ENCODE measurements around the gene KRTAP3-3. TPM values are rescaled to one million over a fixed set of nuclear protein-coding genes. Genes with fewer than 3 reads are reported as not detected.

The KRTAP3-3 gene
- total RNA-seq, 4 donors from 2014 or later: not detected

- Histone ChIP-seq H3K4me3 (no peak overlapping the region), H3K9me3 (peaks cover 0 to 4% (median 0%) of the 10 kb centered on the region in 3 donors), H3K27me3 (peaks cover 4% of the 10 kb centered on the region), H3K4me1 (no peaks in the 10 kb centered on the region), H3K36me3 (no peaks in the 10 kb centered on the region), H3K27ac (no peak overlapping the region)
- ATAC-seq: no peak
- no peak for TF ChIP-seq POLR2A (IDR thresholded peaks at IDR 0.05)
- no peak for TF ChIP-seq EP300 (IDR thresholded peaks at IDR 0.05)
- no peak for TF ChIP-seq CTCF (IDR thresholded peaks at IDR 0.05)
- TF ChIP-seq POLR2AphosphoS5 (IDR thresholded peaks at IDR 0.05): no peak
- WGBS, 2 donors (ENCODE audit: low coverage in 1 of 2): 71 to 93% methylated on average over 1 to 2 of the region's 3 CpGs
These were observed 25.5 kb upstream of the KRTAP3-3 start for GRCh38 chr17:41019415-41019814.

- Histone ChIP-seq H3K27me3 (peaks cover 4% of the 10 kb centered on the region), H3K27ac (no peak overlapping the region), H3K4me3 (no peak overlapping the region), H3K9me3 (peaks cover 0 to 4% (median 0%) of the 10 kb centered on the region in 3 donors), H3K4me1 (no peaks in the 10 kb centered on the region), H3K36me3 (no peaks in the 10 kb centered on the region)
- no peak for ATAC-seq
- whole genome bisulfite sequencing, 2 donors (ENCODE audit: low coverage in 1 of 2): 61 to 78% methylated on average over 2 to 3 of the region's 3 CpGs
- TF ChIP-seq CTCF (IDR thresholded peaks at IDR 0.05) (no peak), POLR2A (IDR thresholded peaks at IDR 0.05) (no peak), EP300 (IDR thresholded peaks at IDR 0.05) (no peak), POLR2AphosphoS5 (IDR thresholded peaks at IDR 0.05) (no peak)
These were observed 24.6 kb upstream of the KRTAP3-3 start for GRCh38 chr17:41018541-41018940.

GRCh38 chr17:41016578-41017215, 22.7 kb upstream of the KRTAP3-3 start:
- TF ChIP-seq CTCF (IDR thresholded peaks at IDR 0.05): no peak
- TF ChIP-seq EP300 (IDR thresholded peaks at IDR 0.05): no peak
- no peak for TF ChIP-seq POLR2A (IDR thresholded peaks at IDR 0.05)
- TF ChIP-seq POLR2AphosphoS5 (IDR thresholded peaks at IDR 0.05): no peak
- no peak overlapping the region for H3K4me3 ChIP-seq
- no peak overlapping the region for H3K27ac ChIP-seq
- ATAC-seq: no peak
- peaks cover 4% of the 10 kb centered on the region for H3K27me3 ChIP-seq
- peaks cover 0 to 4% (median 0%) of the 10 kb centered on the region in 3 donors for H3K9me3 ChIP-seq
- H3K36me3 ChIP-seq: no peaks in the 10 kb centered on the region
- no peaks in the 10 kb centered on the region for H3K4me1 ChIP-seq
- WGBS, 2 donors (ENCODE audit: low coverage in 1 of 2): 71 to 87% methylated on average over 5 to 10 of the region's 13 CpGs

GRCh38 chr17:41015454-41015853, 21.5 kb upstream of the KRTAP3-3 start:
- H3K36me3 ChIP-seq: no peaks in the 10 kb centered on the region
- no peak overlapping the region for H3K27ac ChIP-seq
- WGBS, 2 donors (ENCODE audit: low coverage in 1 of 2): 63 to 73% methylated on average over 6 to 7 of the region's 7 CpGs
- H3K9me3 ChIP-seq: no peaks in the 10 kb centered on the region
- H3K4me1 ChIP-seq: no peaks in the 10 kb centered on the region
- no peak for ATAC-seq
- no peak for TF ChIP-seq POLR2AphosphoS5 (IDR thresholded peaks at IDR 0.05)
- no peak for TF ChIP-seq POLR2A (IDR thresholded peaks at IDR 0.05)
- TF ChIP-seq CTCF (IDR thresholded peaks at IDR 0.05): no peak
- no peak for TF ChIP-seq EP300 (IDR thresholded peaks at IDR 0.05)
- H3K4me3 ChIP-seq: no peak overlapping the region
- H3K27me3 ChIP-seq: peaks cover 4% of the 10 kb centered on the region

GRCh38 chr17:41013606-41014005, 19.6 kb upstream of the KRTAP3-3 start:
- ATAC-seq: no peak
- Histone ChIP-seq H3K27me3 (peaks cover 4% of the 10 kb centered on the region), H3K4me1 (no peaks in the 10 kb centered on the region), H3K27ac (no peak overlapping the region), H3K9me3 (no peaks in the 10 kb centered on the region), H3K4me3 (no peak overlapping the region), H3K36me3 (no peaks in the 10 kb centered on the region)
- no peak for TF ChIP-seq CTCF (IDR thresholded peaks at IDR 0.05)
- TF ChIP-seq POLR2AphosphoS5 (IDR thresholded peaks at IDR 0.05): no peak
- no peak for TF ChIP-seq POLR2A (IDR thresholded peaks at IDR 0.05)
- TF ChIP-seq EP300 (IDR thresholded peaks at IDR 0.05): no peak
- 11% methylated on average over 1 of the region's 1 CpG; no CpG with 5 or more reads in 1 of the 2 donors for WGBS, 2 donors (ENCODE audit: low coverage in 1 of 2)
